SK-N-SH (cell line): ENCODE data around the gene NKX1-1. TPM values are rescaled to one million over a fixed set of nuclear protein-coding genes. Genes with fewer than 3 reads are reported as not detected.

Experiments
- CTCF ChIA-PET: fragments of 300-600, 350-600 bp; formaldehyde crosslinking; extraction: SDS; loops from one replicate; lab custom pipeline; 2021; lab: Yijun Ruan, JAX
- POLR2A ChIA-PET: fragments of 350-600 bp; sonication (Branson Sonifier 250); formaldehyde crosslinking; extraction: SDS; loops from one replicate; lab custom pipeline; 2020; ENCODE audit warnings: antibody characterized with exemption, inconsistent platforms; lab: Yijun Ruan, JAX
- DNase-seq: peaks from one replicate; pipeline ENCODE4 v3.0.0; 2012
- H2AFZ ChIP-seq: fragments of 200-600 bp; sonication (generic); 2 replicates; pipeline ENCODE4 v1.8.1; 2016; ENCODE audit warnings: antibody characterized with exemption, mild to moderate bottlenecking, low read depth
- H3F3A ChIP-seq: fragments of 200-600 bp; sonication (generic); replicated peaks from 2 replicates; pipeline ENCODE3; 2016; ENCODE audit warnings: antibody characterized with exemption, mild to moderate bottlenecking; ENCODE audit not compliant: insufficient read depth
- H3K27ac ChIP-seq, 2 experiments: fragments of 200-500 bp in 1 of 2; fragments of 200-600 bp in 1 of 2; sonication (Bioruptor generic) in 1 of 2; sonication (generic), shearing (Covaris generic) in 1 of 2; 2 replicates each; pipeline versions ENCODE4 v1.5.1 to v1.6.1; 2014 to 2016; ENCODE audit warnings: low read depth in 2 of 2, inconsistent platforms in 1 of 2, low read length in 1 of 2, mild to moderate bottlenecking in 1 of 2, mixed read lengths in 1 of 2
- H3K27me3 ChIP-seq: fragments of 200-600 bp; sonication (generic), shearing (Covaris generic); 2 replicates; pipeline ENCODE4 v1.6.1; 2016; ENCODE audit warnings: mixed run types; ENCODE audit not compliant: insufficient read depth
- H3K36me3 ChIP-seq, 2 experiments: fragments of 200-500 bp in 1 of 2; fragments of 200-600 bp in 1 of 2; sonication (Bioruptor generic) in 1 of 2; sonication (generic) in 1 of 2; replicated peaks in 1 of 2; 2 replicates each; pipeline versions ENCODE3 to v1.5.1; 2014 to 2016; ENCODE audit warnings: low read length in 1 of 2, mild to moderate bottlenecking in 1 of 2; ENCODE audit not compliant: insufficient read depth in 2 of 2, control insufficient read depth in 1 of 2
- H3K4me1 ChIP-seq, 2 experiments: fragments of 200-500 bp in 1 of 2; fragments of 200-600 bp in 1 of 2; sonication (Bioruptor generic) in 1 of 2; sonication (generic), shearing (Covaris generic) in 1 of 2; 2 replicates each; pipeline versions ENCODE4 v1.5.1 to v1.6.1; 2014 to 2016; ENCODE audit warnings: low read depth in 1 of 2, low read length in 1 of 2, mixed run types in 1 of 2; ENCODE audit not compliant: insufficient read depth in 2 of 2, control insufficient read depth in 1 of 2
- H3K4me2 ChIP-seq: fragments of 200-600 bp; sonication (generic), shearing (Covaris generic); 2 replicates; pipeline ENCODE4 v1.6.1; 2017; ENCODE audit warnings: mixed run types
- H3K4me3 ChIP-seq, 2 experiments: fragments of 200-500 bp in 1 of 2; fragments of 200-600 bp in 1 of 2; sonication (Bioruptor generic) in 1 of 2; sonication (generic), shearing (Covaris generic) in 1 of 2; 2 replicates each; pipeline versions ENCODE4 v1.5.1 to v1.8.1; 2014 to 2016; ENCODE audit warnings: low read depth in 2 of 2, inconsistent platforms in 1 of 2, low read length in 1 of 2, mild to moderate bottlenecking in 1 of 2, mixed read lengths in 1 of 2, moderate library complexity in 1 of 2
- H3K79me2 ChIP-seq: fragments of 200-600 bp; sonication (generic); 2 replicates; pipeline ENCODE4 v1.8.1; 2017; ENCODE audit warnings: mild to moderate bottlenecking; ENCODE audit not compliant: insufficient read depth
- H3K9ac ChIP-seq: fragments of 200-600 bp; sonication (generic); 2 replicates; pipeline ENCODE4 v1.6.1; 2017; ENCODE audit warnings: mixed run types
- H3K9me2 ChIP-seq: fragments of 200-600 bp; sonication (generic); 2 replicates; pipeline ENCODE4 v1.6.1; 2017; ENCODE audit warnings: mixed run types
- H3K9me3 ChIP-seq: fragments of 200-600 bp; sonication (generic); 2 replicates; pipeline ENCODE4 v1.6.1; 2017; ENCODE audit warnings: mixed run types, mild to moderate bottlenecking, moderate library complexity
- H4K20me1 ChIP-seq: fragments of 200-600 bp; sonication (generic); 2 replicates; pipeline ENCODE4 v1.6.1; 2017; ENCODE audit warnings: mild to moderate bottlenecking, mixed run types; ENCODE audit not compliant: insufficient read depth
- CHD2 ChIP-seq: fragments of 150-350 bp; IDR thresholded peaks from 2 replicates; pipeline ENCODE4 v1.6.1; 2018; ENCODE audit warnings: low read length; ENCODE audit not compliant: partially characterized antibody
- ELF1 ChIP-seq: IDR thresholded peaks from 2 replicates; pipeline ENCODE4 v1.4.0; 2012
- EP300 ChIP-seq, 2 experiments: IDR thresholded peaks; 2 replicates each; pipeline versions ENCODE4 v1.4.0 to v1.6.1; 2012; ENCODE audit warnings: borderline replicate concordance in 1 of 2, low read depth in 1 of 2, low read length in 1 of 2
- FOSL2 ChIP-seq: IDR thresholded peaks from 2 replicates; pipeline ENCODE4 v1.4.0; 2012; ENCODE audit warnings: low read depth, mild to moderate bottlenecking, moderate library complexity, borderline replicate concordance
- GABPA ChIP-seq: IDR thresholded peaks from 2 replicates; pipeline ENCODE4 v1.4.0; 2012; ENCODE audit warnings: low read depth, mild to moderate bottlenecking
- GATA2 ChIP-seq: sonication (generic); formaldehyde crosslinking; IDR thresholded peaks from 2 replicates; pipeline ENCODE4 v1.5.0; 2020; ENCODE audit warnings: mild to moderate bottlenecking, missing genetic modification reagents
- JUND ChIP-seq: IDR thresholded peaks from 2 replicates; pipeline ENCODE4 v1.4.0; 2012
- MAX ChIP-seq: IDR thresholded peaks from 2 replicates; pipeline ENCODE4 v1.4.0; 2012; ENCODE audit warnings: low read depth
- MEF2A ChIP-seq: IDR thresholded peaks from 2 replicates; pipeline ENCODE4 v1.4.0; 2012; ENCODE audit warnings: low read depth, borderline replicate concordance
- PBX3 ChIP-seq: IDR thresholded peaks from 2 replicates; pipeline ENCODE4; 2012
- RCOR1 ChIP-seq: fragments of 150-350 bp; IDR thresholded peaks from 2 replicates; pipeline ENCODE4 v1.6.1; 2017; ENCODE audit warnings: antibody characterized with exemption, low read length
- RFX5 ChIP-seq: IDR thresholded peaks from 2 replicates; pipeline ENCODE4 v1.6.1; 2012; ENCODE audit warnings: mild to moderate bottlenecking, improper control_type of control experiment, low read length
- SIN3A ChIP-seq: IDR thresholded peaks from 2 replicates; pipeline ENCODE4 v1.6.1; 2012; ENCODE audit warnings: low read depth, mild to moderate bottlenecking, low read length, moderate library complexity, borderline replicate concordance
- TCF12 ChIP-seq: IDR thresholded peaks from 2 replicates; pipeline ENCODE4 v1.4.0; 2012
- TEAD4 ChIP-seq: IDR thresholded peaks from 2 replicates; pipeline ENCODE4 v1.4.0; 2012; ENCODE audit warnings: mild to moderate bottlenecking, borderline replicate concordance; ENCODE audit not compliant: insufficient read depth
- ZBTB33 ChIP-seq: IDR thresholded peaks from 2 replicates; pipeline ENCODE4 v1.4.0; 2012; ENCODE audit warnings: low read depth, borderline replicate concordance
- WGBS: methylation state at CpG from one replicate; pipeline ENCODE4 v1.1.6; 2017; ENCODE audit warnings: low lambda C conversion rate; 5-methylcytosine and 5-hydroxymethylcytosine counted together
- polyA plus RNA-seq, 3 experiments: library from polyadenylated mRNA; depleted of rRNA; stranded (reverse); fragments of >200 nt; gene quantifications; 2 replicates each; pipeline ENCODE4 v1.2.3, GENCODE V29; 2012
- TF ChIP-seq, protein P1 (sequence below): fragments of 150-350 bp; IDR thresholded peaks from 2 replicates; pipeline ENCODE4 v1.6.1; 2017; ENCODE audit warnings: antibody characterized with exemption, low read length, low read depth, borderline replicate concordance

NKX1-1 gene
- polyA plus RNA-seq, 1 of the 3 experiments (the other 2 are of a cell fraction), result not detected

DNA sequence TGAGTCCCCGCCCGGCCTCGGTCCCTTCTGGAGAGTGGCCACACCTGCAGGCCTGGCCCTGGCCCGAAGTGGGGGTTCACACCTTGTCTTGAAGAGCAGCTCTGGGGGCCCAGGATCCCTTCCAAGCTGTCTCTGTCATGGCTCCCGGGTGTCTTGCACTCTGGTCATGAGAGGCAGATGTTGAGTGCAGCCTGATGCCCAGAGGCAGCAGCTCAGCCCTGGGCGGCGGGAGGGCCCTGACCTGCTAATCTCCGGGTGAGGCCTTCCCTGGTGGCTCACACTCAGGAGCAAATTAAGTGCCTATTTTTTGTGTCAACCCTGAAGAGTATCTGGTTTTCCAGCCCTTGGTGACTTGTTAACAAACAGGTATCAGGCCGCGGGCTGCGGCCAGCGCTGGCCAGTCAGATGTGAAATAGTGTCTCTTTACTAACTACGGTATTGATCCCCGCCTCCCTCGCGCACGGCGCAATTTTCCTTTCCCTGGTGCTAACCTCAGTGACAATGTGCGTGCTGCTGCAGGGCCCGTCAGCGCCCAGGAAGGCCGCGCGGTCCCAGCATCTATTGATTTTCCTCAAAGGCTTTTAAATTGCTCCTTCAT, 24.2 kb downstream of the NKX1-1 start:
- no peaks in the 10 kb centered on the region for H3K27me3 ChIP-seq
- H3K9ac ChIP-seq, result no peak overlapping the region
- TF ChIP-seq RCOR1, result no peak
- TF ChIP-seq JUND, result no peak
- TF ChIP-seq ELF1, result no peak
- TF ChIP-seq ZBTB33, result no peak
- no peak overlapping the region for H3K4me3 ChIP-seq
- H3F3A ChIP-seq, result no peaks in the 10 kb centered on the region
- peaks cover under 1 to 36% of the 10 kb centered on the region in 2 experiments for H3K36me3 ChIP-seq
- H3K4me1 ChIP-seq, result no peaks in the 10 kb centered on the region
- H2AFZ ChIP-seq, result no peak overlapping the region
- DNase-seq, result no peak
- H3K9me3 ChIP-seq, result no peaks in the 10 kb centered on the region
- no peak overlapping the region for H3K4me2 ChIP-seq
- no peaks in the 10 kb centered on the region for H3K79me2 ChIP-seq
- H4K20me1 ChIP-seq, result no peaks in the 10 kb centered on the region
- ChIA-PET POLR2A (no interaction called here), CTCF (interaction anchor here (1.2 kb wide), 2 partner anchors 30 to 131 kb away, joined by 3 read pairs; no protein-coding TSS in a partner anchor)
- H3K9me2 ChIP-seq, result no peaks in the 10 kb centered on the region
- 93% methylated on average over 22 of the region's 24 CpGs for WGBS
- H3K27ac ChIP-seq, result no peak overlapping the region

- 92% methylated on average over 8 of the region's 12 CpGs for WGBS
- Histone ChIP-seq H3K4me2 (no peak overlapping the region), H3K27ac (no peak overlapping the region), H3K9ac (no peak overlapping the region), H2AFZ (no peak overlapping the region), H3K79me2 (no peaks in the 10 kb centered on the region)
- CTCF ChIA-PET, result interaction anchor here (1.2 kb wide), 1 partner anchor 132 kb away, joined by 3 read pairs; no protein-coding TSS in a partner anchor
- TF ChIP-seq TCF12 (no peak), CHD2 (no peak), RCOR1 (no peak), EP300 (IDR thresholded peaks at IDR 0.05; ENCODE audit: borderline replicate concordance in 1 of 2, low read depth in 1 of 2, low read length in 1 of 2) (no peak)
- TF ChIP-seq, all 33 proteins: peak for 0
- Histone ChIP-seq H3K9me3 (no peaks in the 10 kb centered on the region), H3K27me3 (no peaks in the 10 kb centered on the region), H3K4me1 (no peaks in the 10 kb centered on the region), H3F3A (no peaks in the 10 kb centered on the region), H3K9me2 (no peaks in the 10 kb centered on the region), H4K20me1 (no peaks in the 10 kb centered on the region), H3K36me3 (peaks cover 0 to 39% of the 10 kb centered on the region in 2 experiments), H3K4me3 (no peak overlapping the region)
- no peak for DNase-seq
- POLR2A ChIA-PET, result no interaction called here
These were observed 25.0 kb downstream of the NKX1-1 start for GRCh38 chr4:1381181-1381621.

GRCh38 chr4:1380368-1381151, 25.7 kb downstream of the NKX1-1 start:
- H2AFZ ChIP-seq, result no peak overlapping the region
- WGBS, result 90% methylated on average over 21 of the region's 36 CpGs
- H3K27ac ChIP-seq, result no peak overlapping the region
- DNase-seq, result no peak
- H3K36me3 ChIP-seq, result peaks cover 0 to 39% of the 10 kb centered on the region in 2 experiments
- no peaks in the 10 kb centered on the region for H3K79me2 ChIP-seq
- H3K4me1 ChIP-seq, result no peaks in the 10 kb centered on the region
- H4K20me1 ChIP-seq, result no peaks in the 10 kb centered on the region
- no peak overlapping the region for H3K4me3 ChIP-seq
- H3K9me3 ChIP-seq, result no peaks in the 10 kb centered on the region
- POLR2A ChIA-PET, result no interaction called here
- H3F3A ChIP-seq, result no peaks in the 10 kb centered on the region
- no peaks in the 10 kb centered on the region for H3K27me3 ChIP-seq
- no peak overlapping the region for H3K4me2 ChIP-seq
- no peaks in the 10 kb centered on the region for H3K9me2 ChIP-seq
- CTCF ChIA-PET, result interaction anchor here (1.2 kb wide), 1 partner anchor 132 kb away, joined by 3 read pairs; no protein-coding TSS in a partner anchor
- no peak overlapping the region for H3K9ac ChIP-seq
- TF ChIP-seq RFX5 (no peak), GABPA (no peak), MAX (no peak), GATA2 (no peak), TEAD4 (no peak), PBX3 (no peak), MEF2A (no peak), ELF1 (no peak), TCF12 (no peak), SIN3A (no peak), FOSL2 (no peak)
- TF ChIP-seq, protein P1, sequence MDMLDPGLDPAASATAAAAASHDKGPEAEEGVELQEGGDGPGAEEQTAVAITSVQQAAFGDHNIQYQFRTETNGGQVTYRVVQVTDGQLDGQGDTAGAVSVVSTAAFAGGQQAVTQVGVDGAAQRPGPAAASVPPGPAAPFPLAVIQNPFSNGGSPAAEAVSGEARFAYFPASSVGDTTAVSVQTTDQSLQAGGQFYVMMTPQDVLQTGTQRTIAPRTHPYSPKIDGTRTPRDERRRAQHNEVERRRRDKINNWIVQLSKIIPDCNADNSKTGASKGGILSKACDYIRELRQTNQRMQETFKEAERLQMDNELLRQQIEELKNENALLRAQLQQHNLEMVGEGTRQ, result no peak
